ENCODE measurements around the gene HACE1. TPM values are rescaled to one million over a fixed set of nuclear protein-coding genes. Genes with fewer than 3 reads are reported as not detected.
"Not testable (repeated sequence)": the region's sequence is repeated elsewhere in the genome, so short reads cannot be mapped to it uniquely, and the experiment has no call there.

Gene HACE1
- total RNA-seq, 4 donors from 2014 or later: 3.6 to 9.0 (median 5.1) TPM

GRCh38 chr6:104754788-104755409, 104.8 kb downstream of the HACE1 start:
- Histone ChIP-seq H3K9me3 (no peaks in the 10 kb centered on the region), H3K4me3 (no peak overlapping the region), H3K27ac (no peak overlapping the region), H3K4me1 (no peaks in the 10 kb centered on the region), H3K27me3 (no peaks in the 10 kb centered on the region), H3K36me3 (peaks cover 0 to 25% of the 10 kb centered on the region in 2 donors)
- no peak for TF ChIP-seq POLR2A (IDR thresholded peaks at IDR 0.05)
- TF ChIP-seq, protein P1, sequence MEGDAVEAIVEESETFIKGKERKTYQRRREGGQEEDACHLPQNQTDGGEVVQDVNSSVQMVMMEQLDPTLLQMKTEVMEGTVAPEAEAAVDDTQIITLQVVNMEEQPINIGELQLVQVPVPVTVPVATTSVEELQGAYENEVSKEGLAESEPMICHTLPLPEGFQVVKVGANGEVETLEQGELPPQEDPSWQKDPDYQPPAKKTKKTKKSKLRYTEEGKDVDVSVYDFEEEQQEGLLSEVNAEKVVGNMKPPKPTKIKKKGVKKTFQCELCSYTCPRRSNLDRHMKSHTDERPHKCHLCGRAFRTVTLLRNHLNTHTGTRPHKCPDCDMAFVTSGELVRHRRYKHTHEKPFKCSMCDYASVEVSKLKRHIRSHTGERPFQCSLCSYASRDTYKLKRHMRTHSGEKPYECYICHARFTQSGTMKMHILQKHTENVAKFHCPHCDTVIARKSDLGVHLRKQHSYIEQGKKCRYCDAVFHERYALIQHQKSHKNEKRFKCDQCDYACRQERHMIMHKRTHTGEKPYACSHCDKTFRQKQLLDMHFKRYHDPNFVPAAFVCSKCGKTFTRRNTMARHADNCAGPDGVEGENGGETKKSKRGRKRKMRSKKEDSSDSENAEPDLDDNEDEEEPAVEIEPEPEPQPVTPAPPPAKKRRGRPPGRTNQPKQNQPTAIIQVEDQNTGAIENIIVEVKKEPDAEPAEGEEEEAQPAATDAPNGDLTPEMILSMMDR (IDR thresholded peaks at IDR 0.05 in 4 of 5, conservative IDR thresholded peaks at IDR 0.05 in 1 of 5): no peak
- DNase-seq (no peak), ATAC-seq (no peak)
- in situ Hi-C loops (cut with MboI; ENCODE audit: low sequenced_read_pairs in 4 of 4): no loop called here
- intact Hi-C loops (cut with DNase I; ENCODE audit: low total_unique reads): no loop called here

DNA sequence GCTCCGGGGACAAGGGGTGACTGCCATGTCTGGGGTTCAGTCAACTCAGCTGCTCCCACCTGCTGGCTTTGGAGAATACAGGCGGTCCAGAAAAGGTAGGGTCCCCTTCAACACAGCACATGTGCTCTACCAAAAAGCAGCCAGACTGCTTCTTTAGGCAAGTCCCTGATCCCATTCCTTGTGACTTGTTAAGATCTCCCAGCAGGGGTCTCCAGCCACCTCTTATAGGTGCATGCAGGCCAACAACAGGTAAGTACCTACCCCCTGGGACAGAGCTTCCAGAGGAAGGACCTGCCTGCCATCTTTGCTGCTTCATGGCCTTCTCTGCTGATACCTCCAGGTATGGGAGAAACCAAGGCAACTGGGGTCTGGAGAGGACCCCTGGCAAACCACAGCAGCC, 106.5 kb downstream of the HACE1 start:
- intact Hi-C loops (cut with DNase I; ENCODE audit: low total_unique reads) (no loop called here), in situ Hi-C loops (cut with MboI; ENCODE audit: low sequenced_read_pairs in 4 of 4) (no loop called here)
- Histone ChIP-seq H3K36me3 (peaks cover 0 to 25% of the 10 kb centered on the region in 2 donors), H3K4me1 (no peaks in the 10 kb centered on the region), H3K27ac (no peak overlapping the region), H3K4me3 (no peak overlapping the region), H3K27me3 (no peaks in the 10 kb centered on the region), H3K9me3 (no peaks in the 10 kb centered on the region)
- no peak for TF ChIP-seq POLR2A (IDR thresholded peaks at IDR 0.05)
- TF ChIP-seq, protein P1 (IDR thresholded peaks at IDR 0.05 in 4 of 5, conservative IDR thresholded peaks at IDR 0.05 in 1 of 5): no peak
- no peak for DNase-seq
- ATAC-seq: no peak

GRCh38 chr6:104750449-104750848, 109.3 kb downstream of the HACE1 start:
- Histone ChIP-seq H3K9me3 (no peaks in the 10 kb centered on the region), H3K27me3 (no peaks in the 10 kb centered on the region), H3K4me1 (no peaks in the 10 kb centered on the region), H3K4me3 (no peak overlapping the region), H3K27ac (no peak overlapping the region), H3K36me3 (peaks cover 0 to 6% of the 10 kb centered on the region in 2 donors)
- TF ChIP-seq POLR2A (IDR thresholded peaks at IDR 0.05): no peak
- DNase-seq: no peak
- in situ Hi-C loops (cut with MboI; ENCODE audit: low sequenced_read_pairs in 4 of 4) (no loop called here), intact Hi-C loops (cut with DNase I; ENCODE audit: low total_unique reads) (no loop called here)
- no peak for ATAC-seq

- H3K27ac ChIP-seq; H3K27me3 ChIP-seq; intact Hi-C loops (cut with DNase I; ENCODE audit: low total_unique reads); H3K36me3 ChIP-seq; DNase-seq; H3K4me3 ChIP-seq; in situ Hi-C loops (cut with MboI; ENCODE audit: low sequenced_read_pairs in 4 of 4); ATAC-seq; H3K4me1 ChIP-seq; H3K9me3 ChIP-seq: not testable (repeated sequence)
Observed at GRCh38 chr6:104739124-104739523, 120.6 kb downstream of the HACE1 start.

DNA sequence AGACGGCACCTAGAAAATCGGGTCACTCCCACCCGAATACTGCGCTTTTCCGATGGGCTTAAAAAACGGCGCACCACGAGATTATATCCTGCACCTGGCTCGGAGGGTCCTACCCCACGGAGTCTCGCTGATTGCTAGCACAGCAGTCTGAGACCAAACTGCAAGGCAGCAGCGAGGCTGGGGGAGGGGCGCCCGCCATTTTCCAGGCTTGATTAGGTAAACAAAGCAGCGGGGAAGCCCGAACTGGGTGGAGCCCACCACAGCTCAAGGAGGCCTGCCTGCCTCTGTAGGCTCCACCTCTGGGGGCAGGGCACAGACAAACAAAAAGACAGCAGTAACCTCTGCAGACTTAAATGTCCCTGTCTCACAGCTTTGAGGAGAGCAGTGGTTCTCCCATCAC, 122.2 kb downstream of the HACE1 start:
- H3K36me3 ChIP-seq; in situ Hi-C loops (cut with MboI; ENCODE audit: low sequenced_read_pairs in 4 of 4); H3K4me3 ChIP-seq; DNase-seq; H3K27ac ChIP-seq; ATAC-seq; intact Hi-C loops (cut with DNase I; ENCODE audit: low total_unique reads); H3K9me3 ChIP-seq; H3K4me1 ChIP-seq; H3K27me3 ChIP-seq: not testable (repeated sequence)

DNA sequence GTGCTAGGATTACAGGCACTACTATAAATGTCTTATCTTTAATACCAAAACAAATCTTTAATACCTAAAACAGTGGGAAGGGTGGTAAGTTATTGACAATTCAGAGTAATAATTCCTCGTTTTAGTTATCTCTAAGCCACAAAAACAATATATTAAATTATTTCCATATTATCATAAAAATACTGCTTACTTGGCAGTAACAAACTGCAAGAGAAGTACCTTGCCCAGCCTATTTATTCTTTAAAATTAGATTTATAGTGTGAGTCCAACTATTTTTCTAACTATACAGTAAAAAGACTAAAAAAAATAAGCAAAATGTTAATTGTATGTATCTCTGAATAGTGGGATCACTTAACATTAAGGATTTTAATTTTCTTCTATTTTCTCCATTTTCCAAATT, 123.2 kb downstream of the HACE1 start:
- no peaks in the 10 kb centered on the region for H3K4me1 ChIP-seq
- H3K4me3 ChIP-seq: no peak overlapping the region
- H3K36me3 ChIP-seq: peaks cover 0 to 3% of the 10 kb centered on the region in 2 donors
- ATAC-seq: no peak
- TF ChIP-seq, protein P1 (IDR thresholded peaks at IDR 0.05 in 4 of 5, conservative IDR thresholded peaks at IDR 0.05 in 1 of 5): no peak
- TF ChIP-seq POLR2A (IDR thresholded peaks at IDR 0.05): no peak
- no peaks in the 10 kb centered on the region for H3K9me3 ChIP-seq
- DNase-seq: no peak
- H3K27me3 ChIP-seq: no peaks in the 10 kb centered on the region
- H3K27ac ChIP-seq: no peak overlapping the region
- in situ Hi-C loops (cut with MboI; ENCODE audit: low sequenced_read_pairs in 4 of 4): no loop called here
- intact Hi-C loops (cut with DNase I; ENCODE audit: low total_unique reads): no loop called here

All from gastrocnemius medialis (tissue), 4 donors.